ENCODE results near the gene JTB. TPM values are rescaled to one million over a fixed set of nuclear protein-coding genes. Genes with fewer than 3 reads are reported as not detected.

Gene JTB
- polyA plus RNA-seq, 1 experiment = 227 TPM

DNA sequence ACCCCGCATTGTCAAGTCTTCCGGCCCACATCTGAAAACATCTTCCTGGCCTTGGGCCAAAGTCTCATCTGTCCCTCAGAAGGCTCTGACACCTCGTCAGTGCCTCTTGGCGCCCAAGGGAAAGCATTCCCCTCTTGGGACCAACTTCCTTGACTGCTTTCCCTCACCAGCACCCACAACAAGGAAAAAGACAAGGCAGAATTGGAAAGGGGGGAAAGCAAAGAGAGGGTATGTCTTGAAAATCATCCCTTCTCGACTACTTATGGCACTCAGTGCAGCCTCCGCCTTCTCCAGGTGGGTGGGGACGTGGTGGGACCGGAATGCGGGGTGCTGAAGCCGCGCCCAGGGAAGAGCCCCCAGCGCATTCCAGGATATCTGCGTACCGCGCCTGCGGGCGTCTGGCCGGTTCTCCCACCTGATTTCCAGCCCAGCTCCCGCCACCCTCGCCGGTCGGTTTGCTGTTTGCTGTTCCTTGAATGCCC is 13.6 kb downstream of the JTB start:
- no peak for DNase-seq (ENCODE audit: low read depth)
- Histone ChIP-seq H3K4me3 (ENCODE audit: low read depth, low read length) (peak overlapping the region; percentile 87), H3K27me3 (ENCODE audit: control insufficient read depth, insufficient read depth, low read length) (no peaks in the 10 kb centered on the region), H3K36me3 (ENCODE audit: control insufficient read depth, insufficient read depth, low read length) (peaks cover 14% of the 10 kb centered on the region)
- POLR2A ChIA-PET = interaction anchor here (1.4 kb wide), 1 partner anchor 14 kb away, joined by 6 read pairs; the partner anchor contains the start of gene JTB
- CTCF ChIA-PET = interaction anchor here (0.6 to 4.8 kb wide), 5 partner anchors 10 to 24 kb away, joined by 3 to 32 read pairs (median 5); partner anchors contain the start of genes JTB and RAB13
- TF ChIP-seq, protein P1, sequence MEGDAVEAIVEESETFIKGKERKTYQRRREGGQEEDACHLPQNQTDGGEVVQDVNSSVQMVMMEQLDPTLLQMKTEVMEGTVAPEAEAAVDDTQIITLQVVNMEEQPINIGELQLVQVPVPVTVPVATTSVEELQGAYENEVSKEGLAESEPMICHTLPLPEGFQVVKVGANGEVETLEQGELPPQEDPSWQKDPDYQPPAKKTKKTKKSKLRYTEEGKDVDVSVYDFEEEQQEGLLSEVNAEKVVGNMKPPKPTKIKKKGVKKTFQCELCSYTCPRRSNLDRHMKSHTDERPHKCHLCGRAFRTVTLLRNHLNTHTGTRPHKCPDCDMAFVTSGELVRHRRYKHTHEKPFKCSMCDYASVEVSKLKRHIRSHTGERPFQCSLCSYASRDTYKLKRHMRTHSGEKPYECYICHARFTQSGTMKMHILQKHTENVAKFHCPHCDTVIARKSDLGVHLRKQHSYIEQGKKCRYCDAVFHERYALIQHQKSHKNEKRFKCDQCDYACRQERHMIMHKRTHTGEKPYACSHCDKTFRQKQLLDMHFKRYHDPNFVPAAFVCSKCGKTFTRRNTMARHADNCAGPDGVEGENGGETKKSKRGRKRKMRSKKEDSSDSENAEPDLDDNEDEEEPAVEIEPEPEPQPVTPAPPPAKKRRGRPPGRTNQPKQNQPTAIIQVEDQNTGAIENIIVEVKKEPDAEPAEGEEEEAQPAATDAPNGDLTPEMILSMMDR (IDR thresholded peaks at IDR 0.05; ENCODE audit: insufficient read depth, low read depth, low read length) = no peak

DNA sequence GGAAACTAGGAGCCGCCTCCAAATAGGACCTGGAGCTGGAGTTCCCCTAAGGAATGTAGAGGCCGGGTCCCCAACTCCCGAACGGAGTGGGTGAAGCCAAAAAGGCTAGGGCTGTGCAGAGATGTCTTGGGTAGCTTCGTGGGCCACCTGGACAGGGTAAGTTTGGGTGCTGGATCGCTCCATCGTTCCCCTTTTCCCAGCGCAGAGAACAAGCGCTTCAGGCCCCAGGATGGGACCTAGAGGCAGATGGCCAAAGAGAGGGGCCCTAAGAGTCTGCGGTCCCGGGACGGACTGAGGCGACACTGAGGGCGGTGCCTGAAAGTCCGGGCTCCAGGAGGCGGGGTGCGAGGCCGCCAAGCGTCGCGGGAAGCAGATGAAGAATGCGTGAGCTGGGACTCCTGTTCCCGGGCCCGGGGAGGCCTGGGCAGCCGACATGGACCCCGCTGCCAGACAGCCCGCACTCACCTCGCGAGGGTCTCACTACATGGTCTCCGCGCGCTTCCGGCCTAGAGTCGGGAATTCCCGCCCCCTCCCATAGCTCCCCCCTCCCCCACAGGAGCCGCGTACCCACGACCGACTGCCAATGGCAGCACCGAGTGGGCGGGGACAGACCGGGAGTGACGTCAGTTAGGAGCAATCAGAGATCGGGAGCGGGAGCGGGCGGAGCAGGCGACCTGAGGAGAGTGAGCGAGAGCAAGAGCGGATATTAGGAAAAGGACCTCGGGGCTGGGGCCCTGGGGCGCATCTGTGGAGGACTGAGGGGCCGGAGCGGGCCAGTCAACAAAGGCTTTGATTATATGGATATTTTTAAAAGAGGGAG is 14.2 kb downstream of the JTB start, which contains the start of gene SLC39A1:
TSS of gene SLC39A1 (minus strand) at position 508 of the 820 bp plus-strand sequence. CDS start 822 bp downstream, outside the sequence.
- POLR2A ChIA-PET = interaction anchor here (0.8 to 1.4 kb wide), 3 partner anchors 14 to 40 kb away, joined by 5 to 6 read pairs (median 6); partner anchors contain the start of genes GATAD2B, JTB and RPS27
- Histone ChIP-seq H3K4me3 (ENCODE audit: low read depth, low read length) (peak within 1 kb of the TSS; percentile 87), H3K27me3 (ENCODE audit: control insufficient read depth, insufficient read depth, low read length) (no peaks in the 10 kb centered on the region), H3K36me3 (ENCODE audit: control insufficient read depth, insufficient read depth, low read length) (peaks cover 14% of the 10 kb centered on the region)
- peak; percentile 87 for DNase-seq (ENCODE audit: low read depth)
- CTCF ChIA-PET = interaction anchor here (0.9 to 4.8 kb wide), 7 partner anchors 10 to 134 kb away, joined by 3 to 32 read pairs (median 5); partner anchors contain the start of genes DENND4B, JTB and RAB13
- TF ChIP-seq, protein P1 (IDR thresholded peaks at IDR 0.05; ENCODE audit: insufficient read depth, low read depth, low read length) = no peak

DNA sequence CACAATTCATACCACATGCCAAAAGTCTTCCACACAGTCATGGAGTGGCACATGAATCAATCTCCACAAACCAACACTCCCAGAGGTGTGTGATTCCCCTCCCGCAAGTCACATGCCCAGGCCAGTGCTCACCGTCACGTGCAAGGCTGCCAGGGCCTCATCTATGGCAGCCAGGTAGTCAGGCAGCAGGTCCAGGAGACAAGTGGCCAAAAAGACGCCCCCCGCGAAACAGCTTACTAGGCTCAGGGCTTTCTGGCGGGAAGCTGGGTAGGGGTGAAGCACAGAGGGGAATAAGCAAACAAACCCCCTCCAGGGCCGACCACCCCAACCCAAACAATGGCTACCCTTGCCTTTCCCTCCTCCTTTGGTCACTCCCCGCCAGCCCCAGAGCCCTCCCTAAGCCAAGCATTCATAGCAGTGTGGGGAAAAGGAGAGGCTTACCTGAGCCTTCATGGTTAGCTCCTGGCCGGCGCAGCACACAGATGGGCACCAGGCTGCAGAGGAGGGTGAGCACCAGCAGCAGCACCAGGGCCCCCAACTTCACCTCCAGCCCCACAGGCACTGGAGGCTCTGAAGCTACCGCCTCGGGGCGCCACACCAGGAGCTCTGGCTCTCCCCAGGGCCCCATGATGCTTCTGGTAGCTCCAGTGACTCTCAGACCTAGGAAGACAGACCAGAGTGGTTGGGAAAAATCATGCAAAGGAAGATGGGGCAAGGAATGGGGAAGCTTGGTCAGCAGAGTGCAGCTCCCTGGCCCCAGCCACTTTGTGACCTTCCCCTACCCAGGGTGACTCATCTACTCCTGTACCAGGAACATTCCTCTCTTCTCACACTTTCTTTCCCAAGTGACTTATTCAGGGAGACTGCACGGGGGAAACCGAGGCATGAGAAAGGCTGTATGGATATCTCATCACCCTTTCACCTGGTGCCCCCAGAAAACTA is 15.1 kb downstream of the JTB start:
- Histone ChIP-seq H3K27me3 (ENCODE audit: control insufficient read depth, insufficient read depth, low read length) (no peaks in the 10 kb centered on the region), H3K36me3 (ENCODE audit: control insufficient read depth, insufficient read depth, low read length) (peaks cover 14% of the 10 kb centered on the region), H3K4me3 (ENCODE audit: low read depth, low read length) (peak overlapping the region; percentile 87)
- ChIA-PET CTCF (interaction anchor here (1.3 to 4.8 kb wide), 6 partner anchors 9 to 133 kb away, joined by 3 to 32 read pairs (median 8); partner anchors contain the start of genes DENND4B, JTB and RAB13), POLR2A (interaction anchor here (0.8 to 1.4 kb wide), 3 partner anchors 15 to 40 kb away, joined by 5 to 6 read pairs (median 6); partner anchors contain the start of genes GATAD2B, JTB and RPS27)
- TF ChIP-seq, protein P1 (IDR thresholded peaks at IDR 0.05; ENCODE audit: insufficient read depth, low read depth, low read length) = 0 out of 2 replicates have a peak, but pooled peaks have one; percentile 2
- no peak for DNase-seq (ENCODE audit: low read depth)

DNA sequence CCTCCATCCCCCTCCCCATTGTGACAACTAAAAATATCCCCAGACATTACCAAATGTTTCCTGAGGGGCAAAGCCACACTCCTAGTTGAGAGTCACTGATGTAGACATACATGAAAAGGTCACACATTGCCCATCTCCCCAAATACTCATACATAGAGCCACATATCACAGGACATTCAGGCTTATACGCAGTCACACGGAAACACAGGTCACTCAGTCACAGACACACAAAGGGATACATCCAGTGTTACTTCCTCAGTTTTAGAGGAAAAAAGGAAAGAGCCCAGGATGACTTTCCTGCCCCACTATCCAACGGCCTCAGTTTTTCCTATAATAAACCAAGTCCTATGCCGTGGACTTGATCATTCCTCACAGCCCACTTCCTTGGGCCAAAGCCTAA is 16.1 kb downstream of the JTB start:
- TF ChIP-seq, protein P1 (IDR thresholded peaks at IDR 0.05; ENCODE audit: insufficient read depth, low read depth, low read length) = no peak
- ChIA-PET CTCF (interaction anchor here (1.9 to 3.4 kb wide), 2 partner anchors 15 to 25 kb away, joined by 6 to 17 read pairs; partner anchors contain the start of genes DENND4B and RAB13), POLR2A (no interaction called here)
- no peak for DNase-seq (ENCODE audit: low read depth)
- H3K4me3 ChIP-seq (ENCODE audit: low read depth, low read length) = no peak overlapping the region
- peaks cover 14% of the 10 kb centered on the region for H3K36me3 ChIP-seq (ENCODE audit: control insufficient read depth, insufficient read depth, low read length)
- H3K27me3 ChIP-seq (ENCODE audit: control insufficient read depth, insufficient read depth, low read length) = no peaks in the 10 kb centered on the region

Measured in BJ (cell line).